ENCODE measurements around the gene ARHGAP23. TPM values are rescaled to one million over a fixed set of nuclear protein-coding genes. Genes with fewer than 3 reads are reported as not detected.

ARHGAP23 gene
- total RNA-seq, result 165 and 177 TPM in 2 replicates
- long read RNA-seq, partial matches to known transcripts, result 1 of 5 reads
- long read RNA-seq, other reads (novel, unspliced or antisense), result 4 of 5 reads

DNA sequence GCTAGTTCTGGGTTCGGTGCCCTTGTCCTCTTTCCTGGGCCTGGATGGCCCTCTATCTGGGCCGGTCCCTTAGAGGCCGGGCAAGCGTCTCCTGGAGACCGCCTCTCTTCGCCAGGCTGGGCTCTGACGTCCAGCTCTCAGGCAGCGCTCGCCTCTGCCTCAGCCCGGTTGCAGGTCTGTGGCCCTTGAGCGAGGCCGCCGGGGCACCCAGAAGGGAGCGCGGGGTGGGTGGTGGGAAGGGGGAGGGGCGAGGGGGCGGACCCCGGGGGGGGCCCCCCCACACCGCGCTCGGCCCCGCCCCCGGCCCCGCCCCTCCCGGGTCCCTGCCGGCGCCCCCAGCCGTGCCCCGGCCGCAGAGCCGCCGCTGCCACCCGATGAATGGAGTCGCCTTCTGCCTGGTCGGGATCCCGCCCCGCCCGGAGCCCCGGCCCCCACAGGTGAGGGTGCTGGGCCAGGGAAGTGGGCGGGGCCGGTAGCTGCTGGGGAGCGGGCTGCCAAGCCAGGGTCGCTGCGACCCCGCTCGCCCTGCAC lies at the start of gene ARHGAP23:
TSS of gene ARHGAP23 (plus strand) at position 353 of the 531 bp plus-strand sequence. CDS start at position 375, 22 bp downstream.
- peak within 1 kb of the TSS; percentile 89 for H3K27ac Mint-ChIP-seq (ENCODE audit: unreplicated experiment)
- no peaks in the 10 kb centered on the region for H3K27me3 Mint-ChIP-seq (ENCODE audit: unreplicated experiment)
- TF ChIP-seq, protein P1, sequence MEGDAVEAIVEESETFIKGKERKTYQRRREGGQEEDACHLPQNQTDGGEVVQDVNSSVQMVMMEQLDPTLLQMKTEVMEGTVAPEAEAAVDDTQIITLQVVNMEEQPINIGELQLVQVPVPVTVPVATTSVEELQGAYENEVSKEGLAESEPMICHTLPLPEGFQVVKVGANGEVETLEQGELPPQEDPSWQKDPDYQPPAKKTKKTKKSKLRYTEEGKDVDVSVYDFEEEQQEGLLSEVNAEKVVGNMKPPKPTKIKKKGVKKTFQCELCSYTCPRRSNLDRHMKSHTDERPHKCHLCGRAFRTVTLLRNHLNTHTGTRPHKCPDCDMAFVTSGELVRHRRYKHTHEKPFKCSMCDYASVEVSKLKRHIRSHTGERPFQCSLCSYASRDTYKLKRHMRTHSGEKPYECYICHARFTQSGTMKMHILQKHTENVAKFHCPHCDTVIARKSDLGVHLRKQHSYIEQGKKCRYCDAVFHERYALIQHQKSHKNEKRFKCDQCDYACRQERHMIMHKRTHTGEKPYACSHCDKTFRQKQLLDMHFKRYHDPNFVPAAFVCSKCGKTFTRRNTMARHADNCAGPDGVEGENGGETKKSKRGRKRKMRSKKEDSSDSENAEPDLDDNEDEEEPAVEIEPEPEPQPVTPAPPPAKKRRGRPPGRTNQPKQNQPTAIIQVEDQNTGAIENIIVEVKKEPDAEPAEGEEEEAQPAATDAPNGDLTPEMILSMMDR (IDR thresholded peaks at IDR 0.05), result no peak
- H3K4me3 Mint-ChIP-seq (ENCODE audit: unreplicated experiment), result peak within 1 kb of the TSS; percentile 81
- no peaks in the 10 kb centered on the region for H3K36me3 Mint-ChIP-seq (ENCODE audit: unreplicated experiment)
- H3K9me3 Mint-ChIP-seq (ENCODE audit: unreplicated experiment), result no peaks in the 10 kb centered on the region
- no peak for DNase-seq (ENCODE audit: extremely low spot score, unreplicated experiment)
- peaks cover 74% of the 10 kb centered on the region for H3K4me1 Mint-ChIP-seq (ENCODE audit: unreplicated experiment)

GRCh38 chr17:38379448-38379847 lies 48.8 kb upstream of the ARHGAP23 start:
- DNase-seq (ENCODE audit: extremely low spot score, unreplicated experiment), result no peak
- Mint-ChIP-seq H3K27ac (ENCODE audit: unreplicated experiment) (no peak overlapping the region), H3K9me3 (ENCODE audit: unreplicated experiment) (no peaks in the 10 kb centered on the region), H3K27me3 (ENCODE audit: unreplicated experiment) (no peaks in the 10 kb centered on the region), H3K4me1 (ENCODE audit: unreplicated experiment) (no peaks in the 10 kb centered on the region), H3K4me3 (ENCODE audit: unreplicated experiment) (no peak overlapping the region), H3K36me3 (ENCODE audit: unreplicated experiment) (peaks cover 27% of the 10 kb centered on the region)
- TF ChIP-seq, protein P1 (IDR thresholded peaks at IDR 0.05), result no peak

- DNase-seq (ENCODE audit: extremely low spot score, unreplicated experiment), result no peak
- TF ChIP-seq, protein P1 (IDR thresholded peaks at IDR 0.05), result no peak
- no peaks in the 10 kb centered on the region for H3K4me1 Mint-ChIP-seq (ENCODE audit: unreplicated experiment)
- H3K9me3 Mint-ChIP-seq (ENCODE audit: unreplicated experiment), result no peaks in the 10 kb centered on the region
- no peaks in the 10 kb centered on the region for H3K27me3 Mint-ChIP-seq (ENCODE audit: unreplicated experiment)
- no peak overlapping the region for H3K27ac Mint-ChIP-seq (ENCODE audit: unreplicated experiment)
- H3K36me3 Mint-ChIP-seq (ENCODE audit: unreplicated experiment), result peaks cover 47% of the 10 kb centered on the region
- no peak overlapping the region for H3K4me3 Mint-ChIP-seq (ENCODE audit: unreplicated experiment)
These were observed 33.2 kb upstream of the ARHGAP23 start for GRCh38 chr17:38395090-38395489.

DNA sequence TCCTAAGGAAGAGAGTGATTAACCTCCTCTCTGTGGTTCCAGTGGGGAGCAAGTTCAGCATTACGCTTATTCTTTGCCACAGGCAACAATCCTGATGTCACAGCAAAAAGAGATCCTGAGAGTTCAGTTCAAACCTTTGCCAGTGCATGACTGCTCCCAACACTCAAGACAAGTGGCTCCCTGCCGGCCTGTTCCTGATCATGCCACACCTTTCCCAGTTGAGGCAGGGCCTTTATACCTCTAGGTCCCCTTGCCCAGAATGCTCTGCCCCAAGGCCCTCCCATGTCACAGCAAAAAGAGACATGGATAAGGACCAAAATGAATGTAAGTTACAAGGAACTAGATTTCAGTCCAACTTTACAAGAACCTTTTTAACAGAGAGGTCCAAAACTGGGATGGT lies 31.0 kb upstream of the ARHGAP23 start:
- H3K4me1 Mint-ChIP-seq (ENCODE audit: unreplicated experiment), result no peaks in the 10 kb centered on the region
- H3K4me3 Mint-ChIP-seq (ENCODE audit: unreplicated experiment), result no peak overlapping the region
- TF ChIP-seq, protein P1 (IDR thresholded peaks at IDR 0.05), result no peak
- H3K9me3 Mint-ChIP-seq (ENCODE audit: unreplicated experiment), result no peaks in the 10 kb centered on the region
- peaks cover 60% of the 10 kb centered on the region for H3K36me3 Mint-ChIP-seq (ENCODE audit: unreplicated experiment)
- H3K27ac Mint-ChIP-seq (ENCODE audit: unreplicated experiment), result no peak overlapping the region
- DNase-seq (ENCODE audit: extremely low spot score, unreplicated experiment), result no peak
- no peaks in the 10 kb centered on the region for H3K27me3 Mint-ChIP-seq (ENCODE audit: unreplicated experiment)

GRCh38 chr17:38400286-38400685 lies 28.0 kb upstream of the ARHGAP23 start:
- TF ChIP-seq, protein P1 (IDR thresholded peaks at IDR 0.05), result no peak
- no peaks in the 10 kb centered on the region for H3K4me1 Mint-ChIP-seq (ENCODE audit: unreplicated experiment)
- no peak overlapping the region for H3K4me3 Mint-ChIP-seq (ENCODE audit: unreplicated experiment)
- peaks cover 46% of the 10 kb centered on the region for H3K36me3 Mint-ChIP-seq (ENCODE audit: unreplicated experiment)
- H3K9me3 Mint-ChIP-seq (ENCODE audit: unreplicated experiment), result no peaks in the 10 kb centered on the region
- no peak overlapping the region for H3K27ac Mint-ChIP-seq (ENCODE audit: unreplicated experiment)
- no peak for DNase-seq (ENCODE audit: extremely low spot score, unreplicated experiment)
- H3K27me3 Mint-ChIP-seq (ENCODE audit: unreplicated experiment), result no peaks in the 10 kb centered on the region

Data from osteocyte (in vitro differentiated cells).